Ovary (tissue), 3 donors: ENCODE data around the gene TIMM10.

ENCODE experiments used
- EP300 ChIP-seq: sonication (generic); formaldehyde crosslinking; IDR thresholded peaks from one replicate; pipeline ENCODE4 v1.6.1; 2017; ENCODE audit warnings: antibody characterized with exemption
- POLR2A ChIP-seq: fragments of 450-650 bp; IDR thresholded peaks from one replicate; pipeline ENCODE4 v1.6.1; 2017; ENCODE audit warnings: antibody characterized with exemption, mild to moderate bottlenecking, moderate library complexity
- TF ChIP-seq, protein P1 (sequence below), 3 donors: fragments of 450-650 bp in 2 of 3; fragments of 200-600 bp in 1 of 3; IDR thresholded peaks; one replicate each; pipeline versions ENCODE4 v1.5.1 to v1.8.0; 2016 to 2022; ENCODE audit warnings: antibody characterized with exemption in 3 of 3, mild to moderate bottlenecking in 1 of 3
- donor health status: DM: no; HTN: no; CAD: no.

GRCh38 chr11:57493507-57494503 is 36.7 kb downstream of the TIMM10 start:
- TF ChIP-seq, protein P1, sequence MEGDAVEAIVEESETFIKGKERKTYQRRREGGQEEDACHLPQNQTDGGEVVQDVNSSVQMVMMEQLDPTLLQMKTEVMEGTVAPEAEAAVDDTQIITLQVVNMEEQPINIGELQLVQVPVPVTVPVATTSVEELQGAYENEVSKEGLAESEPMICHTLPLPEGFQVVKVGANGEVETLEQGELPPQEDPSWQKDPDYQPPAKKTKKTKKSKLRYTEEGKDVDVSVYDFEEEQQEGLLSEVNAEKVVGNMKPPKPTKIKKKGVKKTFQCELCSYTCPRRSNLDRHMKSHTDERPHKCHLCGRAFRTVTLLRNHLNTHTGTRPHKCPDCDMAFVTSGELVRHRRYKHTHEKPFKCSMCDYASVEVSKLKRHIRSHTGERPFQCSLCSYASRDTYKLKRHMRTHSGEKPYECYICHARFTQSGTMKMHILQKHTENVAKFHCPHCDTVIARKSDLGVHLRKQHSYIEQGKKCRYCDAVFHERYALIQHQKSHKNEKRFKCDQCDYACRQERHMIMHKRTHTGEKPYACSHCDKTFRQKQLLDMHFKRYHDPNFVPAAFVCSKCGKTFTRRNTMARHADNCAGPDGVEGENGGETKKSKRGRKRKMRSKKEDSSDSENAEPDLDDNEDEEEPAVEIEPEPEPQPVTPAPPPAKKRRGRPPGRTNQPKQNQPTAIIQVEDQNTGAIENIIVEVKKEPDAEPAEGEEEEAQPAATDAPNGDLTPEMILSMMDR (IDR thresholded peaks at IDR 0.05) = peak; percentile 64 to 69 (median 64)
- TF ChIP-seq POLR2A = no peak
- no peak for TF ChIP-seq EP300
